NCI-H748 treated with DMSO at 0.1 percent for 48 hours (cell line): Measurements from ENCODE around the gene GRAMD1A.
"Not testable (repeated sequence)": the region's sequence is repeated elsewhere in the genome, so short reads cannot be mapped to it uniquely, and the experiment has no call there.

Experiments used
- DNase-seq: peaks from one replicate; lab custom pipeline; 2025; lab: John Stamatoyannopoulos, UW

The GRAMD1A gene

GRCh38 chr19:35021016-35021415 is 20.9 kb downstream of the GRAMD1A start:
- no peak for DNase-seq

GRCh38 chr19:35021596-35021995 is 21.5 kb downstream of the GRAMD1A start:
- DNase-seq, result no peak

- no peak for DNase-seq
Measured at GRCh38 chr19:35022460-35022859, 22.3 kb downstream of the GRAMD1A start.

GRCh38 chr19:35023428-35023827 is 23.3 kb downstream of the GRAMD1A start:
- DNase-seq, result no peak

- DNase-seq, result no peak
Measured at GRCh38 chr19:35024095-35024494, 24.0 kb downstream of the GRAMD1A start.

GRCh38 chr19:35025969-35026368 is 25.8 kb downstream of the GRAMD1A start:
- no peak for DNase-seq

- no peak for DNase-seq
Measured at GRCh38 chr19:35026418-35026817, 26.3 kb downstream of the GRAMD1A start.

GRCh38 chr19:35027009-35027408 is 26.9 kb downstream of the GRAMD1A start:
- no peak for DNase-seq

GRCh38 chr19:35027851-35028599 is 27.9 kb downstream of the GRAMD1A start:
- no peak for DNase-seq

GRCh38 chr19:35028600-35028885 is 28.4 kb downstream of the GRAMD1A start:
- not testable (repeated sequence) for DNase-seq

- not testable (repeated sequence) for DNase-seq
Measured at GRCh38 chr19:35029275-35029736, 29.2 kb downstream of the GRAMD1A start.

GRCh38 chr19:35029737-35030256 is 29.7 kb downstream of the GRAMD1A start:
- no peak for DNase-seq

- DNase-seq, result no peak
Measured at GRCh38 chr19:35030257-35031071, 30.3 kb downstream of the GRAMD1A start, which contains the start of gene SCN1B. Gene SCN1B (plus strand): TSS chr19:35030470. CDS start chr19:35030821, 351 bp downstream.

- DNase-seq, result no peak
Measured at GRCh38 chr19:35031072-35031881, 31.2 kb downstream of the GRAMD1A start.

GRCh38 chr19:35032356-35032865 is 32.3 kb downstream of the GRAMD1A start:
- DNase-seq, result no peak

- no peak for DNase-seq
Measured at GRCh38 chr19:35033067-35034004, 33.2 kb downstream of the GRAMD1A start.

GRCh38 chr19:35034005-35034502 is 33.9 kb downstream of the GRAMD1A start:
- DNase-seq, result no peak

GRCh38 chr19:35034588-35035382 is 34.7 kb downstream of the GRAMD1A start:
- no peak for DNase-seq

GRCh38 chr19:35037716-35038622 is 37.8 kb downstream of the GRAMD1A start:
- no peak for DNase-seq
